Measurements from ENCODE around the gene TNFAIP8L1. TPM values are rescaled to one million over a fixed set of nuclear protein-coding genes. Genes with fewer than 3 reads are reported as not detected.

TNFAIP8L1 gene
- polyA plus RNA-seq, 1 donor (not counting 4 experiments of a cell fraction or from before 2014, with no cell fraction given): 4.7 TPM

- FAIRE-seq: no peak
Measured at GRCh38 chr19:4606921-4607678, 32.2 kb upstream of the TNFAIP8L1 start.

DNA sequence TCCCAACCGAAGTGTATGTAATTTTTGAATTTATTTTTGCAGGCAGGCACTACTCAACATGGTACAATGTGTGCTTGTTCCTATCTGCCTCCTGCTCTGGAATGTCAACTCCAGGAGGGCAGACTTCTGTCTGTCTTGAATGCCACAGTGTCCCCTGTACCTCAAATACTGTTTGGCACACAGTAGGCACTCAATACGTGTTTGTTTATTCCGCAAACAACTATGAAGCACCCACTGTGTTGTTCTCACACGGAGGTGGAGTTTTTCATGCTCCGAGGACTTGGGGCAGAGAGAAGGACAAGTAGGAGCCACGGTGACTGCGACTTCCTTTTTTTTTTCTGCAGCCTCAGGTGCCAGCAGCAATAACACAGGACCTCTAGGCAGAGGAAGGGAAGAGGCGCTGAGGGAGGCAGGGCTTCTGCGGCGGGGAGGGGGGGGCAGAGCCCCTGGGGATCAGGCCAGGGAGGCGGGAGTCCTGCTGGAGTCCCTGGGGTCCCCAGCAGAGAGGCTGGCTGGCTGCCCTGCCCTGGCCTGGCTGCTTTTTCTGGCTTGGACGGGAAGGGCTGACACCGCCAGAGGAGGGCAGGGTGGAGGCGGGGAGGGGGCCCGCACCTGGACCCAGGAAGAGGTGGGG lies 29.3 kb upstream of the TNFAIP8L1 start:
- DNase-seq (ENCODE audit: low read depth, low spot score) (no peak), FAIRE-seq (no peak)
- no peak overlapping the region for H2AFZ ChIP-seq (ENCODE audit: control insufficient read depth, low read length)
- H3K27me3 ChIP-seq (ENCODE audit: control insufficient read depth, extremely low read depth, insufficient read depth, low read length): peaks cover 23% of the 10 kb centered on the region
- TF ChIP-seq, protein P1, sequence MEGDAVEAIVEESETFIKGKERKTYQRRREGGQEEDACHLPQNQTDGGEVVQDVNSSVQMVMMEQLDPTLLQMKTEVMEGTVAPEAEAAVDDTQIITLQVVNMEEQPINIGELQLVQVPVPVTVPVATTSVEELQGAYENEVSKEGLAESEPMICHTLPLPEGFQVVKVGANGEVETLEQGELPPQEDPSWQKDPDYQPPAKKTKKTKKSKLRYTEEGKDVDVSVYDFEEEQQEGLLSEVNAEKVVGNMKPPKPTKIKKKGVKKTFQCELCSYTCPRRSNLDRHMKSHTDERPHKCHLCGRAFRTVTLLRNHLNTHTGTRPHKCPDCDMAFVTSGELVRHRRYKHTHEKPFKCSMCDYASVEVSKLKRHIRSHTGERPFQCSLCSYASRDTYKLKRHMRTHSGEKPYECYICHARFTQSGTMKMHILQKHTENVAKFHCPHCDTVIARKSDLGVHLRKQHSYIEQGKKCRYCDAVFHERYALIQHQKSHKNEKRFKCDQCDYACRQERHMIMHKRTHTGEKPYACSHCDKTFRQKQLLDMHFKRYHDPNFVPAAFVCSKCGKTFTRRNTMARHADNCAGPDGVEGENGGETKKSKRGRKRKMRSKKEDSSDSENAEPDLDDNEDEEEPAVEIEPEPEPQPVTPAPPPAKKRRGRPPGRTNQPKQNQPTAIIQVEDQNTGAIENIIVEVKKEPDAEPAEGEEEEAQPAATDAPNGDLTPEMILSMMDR (optimal IDR thresholded peaks at IDR 0.05 in 1 of 3, IDR thresholded peaks at IDR 0.05 in 1 of 3, conservative IDR thresholded peaks at IDR 0.05 in 1 of 3; ENCODE audit: extremely low read depth in 1 of 3, insufficient read depth in 2 of 3, low read length in 3 of 3): no peak
- TF ChIP-seq EZH2 (IDR thresholded peaks at IDR 0.05; ENCODE audit: low read length): no peak
- H3K4me1 ChIP-seq (ENCODE audit: control insufficient read depth, extremely low read depth, insufficient read depth, low read length): no peaks in the 10 kb centered on the region
- H3K9me1 ChIP-seq (ENCODE audit: control insufficient read depth, extremely low read depth, insufficient read depth, low read length): no peaks in the 10 kb centered on the region
- H3K9ac ChIP-seq (ENCODE audit: control insufficient read depth, extremely low read depth, insufficient read depth, low read length): no peak overlapping the region
- H3K9me3 ChIP-seq (ENCODE audit: control insufficient read depth, low read depth, low read length): no peaks in the 10 kb centered on the region
- H3K4me2 ChIP-seq (ENCODE audit: control insufficient read depth, extremely low read depth, insufficient read depth, low read depth, low read length): no peak overlapping the region
- dilution Hi-C loops (cut with MboI; ENCODE audit: extremely low pct_ligation_motif_present, low sequenced_read_pairs): no loop called here
- no peaks in the 10 kb centered on the region for H3K79me2 ChIP-seq (ENCODE audit: control insufficient read depth, insufficient read depth, low read length)
- no peaks in the 10 kb centered on the region for H3K36me3 ChIP-seq (ENCODE audit: control insufficient read depth in 2 of 2, extremely low read depth in 1 of 2, insufficient read depth in 2 of 2, low read length in 2 of 2)
- no peak overlapping the region for H3K4me3 ChIP-seq (ENCODE audit: control insufficient read depth in 2 of 3, extremely low read depth in 1 of 3, insufficient read depth in 2 of 3, low read depth in 1 of 3, low read length in 3 of 3)
- no peak overlapping the region for H3K27ac ChIP-seq (ENCODE audit: control insufficient read depth, insufficient read depth, low read length)
- no peaks in the 10 kb centered on the region for H4K20me1 ChIP-seq (ENCODE audit: control insufficient read depth, extremely low read depth, insufficient read depth, low read length)

More at GRCh38 chr19:4606921-4607678, 32.2 kb upstream of the TNFAIP8L1 start:
- no peak for DNase-seq (ENCODE audit: low read depth, low spot score)
- H3K79me2 ChIP-seq (ENCODE audit: control insufficient read depth, insufficient read depth, low read length): no peaks in the 10 kb centered on the region
- peaks cover 23% of the 10 kb centered on the region for H3K27me3 ChIP-seq (ENCODE audit: control insufficient read depth, extremely low read depth, insufficient read depth, low read length)
- no peaks in the 10 kb centered on the region for H3K9me3 ChIP-seq (ENCODE audit: control insufficient read depth, low read depth, low read length)
- TF ChIP-seq EZH2 (IDR thresholded peaks at IDR 0.05; ENCODE audit: low read length): no peak
- TF ChIP-seq, protein P1 (optimal IDR thresholded peaks at IDR 0.05 in 1 of 3, IDR thresholded peaks at IDR 0.05 in 1 of 3, conservative IDR thresholded peaks at IDR 0.05 in 1 of 3; ENCODE audit: extremely low read depth in 1 of 3, insufficient read depth in 2 of 3, low read length in 3 of 3): peak in 1 of 3 experiments; percentile 9
- H4K20me1 ChIP-seq (ENCODE audit: control insufficient read depth, extremely low read depth, insufficient read depth, low read length): no peaks in the 10 kb centered on the region
- H3K9ac ChIP-seq (ENCODE audit: control insufficient read depth, extremely low read depth, insufficient read depth, low read length): no peak overlapping the region
- H3K4me3 ChIP-seq (ENCODE audit: control insufficient read depth in 2 of 3, extremely low read depth in 1 of 3, insufficient read depth in 2 of 3, low read depth in 1 of 3, low read length in 3 of 3): no peak overlapping the region
- H3K9me1 ChIP-seq (ENCODE audit: control insufficient read depth, extremely low read depth, insufficient read depth, low read length): no peaks in the 10 kb centered on the region
- no peaks in the 10 kb centered on the region for H3K4me1 ChIP-seq (ENCODE audit: control insufficient read depth, extremely low read depth, insufficient read depth, low read length)
- peak overlapping the region; percentile 43 for H2AFZ ChIP-seq (ENCODE audit: control insufficient read depth, low read length)
- no peak overlapping the region for H3K27ac ChIP-seq (ENCODE audit: control insufficient read depth, insufficient read depth, low read length)
- dilution Hi-C loops (cut with MboI; ENCODE audit: extremely low pct_ligation_motif_present, low sequenced_read_pairs): no loop called here
- H3K4me2 ChIP-seq (ENCODE audit: control insufficient read depth, extremely low read depth, insufficient read depth, low read depth, low read length): no peak overlapping the region
- no peaks in the 10 kb centered on the region for H3K36me3 ChIP-seq (ENCODE audit: control insufficient read depth in 2 of 2, extremely low read depth in 1 of 2, insufficient read depth in 2 of 2, low read length in 2 of 2)

Data from keratinocyte (primary cell).